ENCODE data around the gene DOK4. TPM values are rescaled to one million over a fixed set of nuclear protein-coding genes. Genes with fewer than 3 reads are reported as not detected.

DOK4 gene
- total and polyA plus RNA-seq, 5 donors: 12.2 to 19.4 (median 15.3) TPM

DNA sequence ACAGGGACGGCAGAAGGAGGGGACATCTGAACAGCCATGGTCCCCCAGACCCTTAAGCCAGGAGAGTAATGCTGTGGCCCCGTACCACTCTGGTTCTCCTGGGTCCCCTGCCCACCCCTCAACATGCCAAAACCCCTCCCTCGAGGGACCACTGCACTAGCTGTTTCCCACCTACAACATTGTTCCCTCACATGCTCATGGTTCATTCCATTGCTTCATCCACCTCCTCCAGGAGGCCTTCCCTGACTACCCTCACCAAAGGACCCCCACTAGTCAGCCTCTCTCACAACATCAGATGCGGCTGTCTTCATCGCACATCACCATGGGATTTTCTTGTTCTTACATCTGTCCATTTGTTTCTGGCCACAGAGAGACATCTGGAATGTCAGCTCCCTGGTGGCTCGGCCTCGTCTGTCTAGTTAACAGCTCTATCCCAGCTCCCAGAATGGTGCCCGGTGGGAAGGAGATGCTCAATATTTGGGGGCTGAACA is 1.7 kb downstream of the DOK4 start:
- peaks cover 5% of the 10 kb centered on the region for H3K4me1 ChIP-seq (ENCODE audit: control insufficient read depth, insufficient read depth, low read length)
- DNase-seq: peak in 1 of 3 donors; percentile 28
- no peaks in the 10 kb centered on the region for H3K27me3 ChIP-seq (ENCODE audit: control insufficient read depth, insufficient read depth)
- H3K9me3 ChIP-seq (ENCODE audit: control insufficient read depth, low read length): no peaks in the 10 kb centered on the region
- intact Hi-C loops (cut with DNase I): loop anchor here in 1 of 4 donors (5.0 kb wide), 1 partner anchor 33 kb away; no protein-coding TSS in a partner anchor
- no peak overlapping the region for H3K4me3 ChIP-seq (ENCODE audit: low read length)
- no peak overlapping the region for H3K27ac ChIP-seq (ENCODE audit: low read length)
- WGBS: 81% methylated on average over 8 of the region's 8 CpGs
- no peak for ATAC-seq

DNA sequence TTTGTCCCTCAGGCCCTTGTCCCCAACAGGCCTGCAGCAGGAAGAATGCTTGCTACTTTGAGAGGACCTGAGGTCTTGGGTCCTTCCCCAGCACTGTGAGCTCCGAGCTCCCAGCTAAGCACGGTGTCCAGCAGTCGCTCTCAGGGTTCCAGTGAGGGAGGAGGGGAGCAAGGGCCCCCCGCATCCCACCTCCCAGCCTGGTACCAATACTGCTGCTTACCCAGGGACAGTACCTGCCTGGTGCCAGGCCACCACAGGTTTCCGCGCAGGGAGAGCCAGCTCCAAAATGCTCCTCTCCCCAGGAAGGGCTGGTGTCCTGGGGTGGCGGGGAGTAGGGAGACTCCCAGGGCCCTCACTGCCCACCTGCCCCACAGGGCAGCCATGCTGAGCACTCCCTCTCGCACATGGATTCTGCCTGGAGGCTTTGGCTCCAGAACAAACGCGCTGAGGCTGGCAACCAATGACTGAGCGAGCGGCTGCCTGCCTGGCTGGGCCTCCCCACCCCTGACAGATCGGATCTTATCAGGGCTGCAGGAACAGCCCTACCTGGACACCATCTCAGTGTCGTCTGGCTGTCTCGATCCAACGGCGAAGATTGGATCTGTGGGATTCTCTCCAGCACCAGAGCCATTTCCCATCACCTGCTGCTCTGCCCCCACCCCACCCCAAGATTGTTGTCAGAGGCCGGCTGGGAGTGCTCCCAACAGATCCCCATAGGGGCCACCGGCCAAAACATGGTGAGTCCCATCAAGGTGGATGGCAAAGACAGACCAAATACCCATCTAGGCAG is 2.4 kb downstream of the DOK4 start:
- Histone ChIP-seq H3K27me3 (ENCODE audit: control insufficient read depth, insufficient read depth) (no peaks in the 10 kb centered on the region), H3K4me1 (ENCODE audit: control insufficient read depth, insufficient read depth, low read length) (peaks cover 7% of the 10 kb centered on the region), H3K4me3 (ENCODE audit: low read length) (no peak overlapping the region), H3K27ac (ENCODE audit: low read length) (no peak overlapping the region), H3K9me3 (ENCODE audit: control insufficient read depth, low read length) (no peaks in the 10 kb centered on the region)
- DNase-seq (peak in 1 of 3 donors; percentile 51), ATAC-seq (no peak)
- 67% methylated on average over 19 of the region's 19 CpGs for WGBS
- intact Hi-C loops (cut with DNase I): loop anchor here in 1 of 4 donors (5.0 kb wide), 1 partner anchor 33 kb away; no protein-coding TSS in a partner anchor

DNA sequence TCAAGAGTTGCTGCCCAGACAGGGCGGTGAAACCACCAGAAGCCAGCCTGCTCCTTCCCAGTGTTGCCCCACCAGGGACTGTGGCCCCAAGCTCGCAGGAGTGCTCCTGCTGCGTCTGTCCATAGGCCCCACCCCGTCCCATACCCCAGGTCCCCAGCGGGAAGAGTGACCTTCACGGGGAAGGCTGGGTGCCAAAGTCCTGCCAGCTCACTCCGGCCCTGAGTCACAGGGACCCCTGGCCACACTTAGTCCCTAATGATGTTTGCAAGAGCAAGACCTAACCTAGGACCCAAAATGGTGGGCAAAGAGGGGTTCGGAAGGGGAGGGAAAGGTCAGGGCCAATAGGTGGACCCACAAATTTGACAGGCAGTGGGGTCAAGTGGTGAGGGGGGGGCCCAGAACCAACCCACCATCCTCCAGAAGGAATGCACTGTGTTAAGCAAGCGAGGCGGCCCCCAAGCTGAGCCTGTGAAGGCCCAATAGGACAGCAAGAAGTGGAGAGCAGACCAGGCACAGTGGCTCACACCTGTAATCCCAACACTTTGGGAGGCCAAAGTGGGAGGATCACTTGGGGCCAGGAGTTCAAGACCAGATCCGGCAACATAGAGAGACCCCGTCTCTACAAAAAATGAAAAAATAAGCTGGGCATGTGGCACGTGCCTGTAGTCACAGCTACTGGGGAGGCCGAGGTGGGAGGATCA is 3.3 kb downstream of the DOK4 start:
- no peaks in the 10 kb centered on the region for H3K27me3 ChIP-seq (ENCODE audit: control insufficient read depth, insufficient read depth)
- peaks cover 16% of the 10 kb centered on the region for H3K4me1 ChIP-seq (ENCODE audit: control insufficient read depth, insufficient read depth, low read length)
- ATAC-seq (no peak), DNase-seq (peak in 1 of 3 donors; percentile 60)
- H3K4me3 ChIP-seq (ENCODE audit: low read length): no peak overlapping the region
- WGBS: 73% methylated on average over 14 of the region's 14 CpGs
- intact Hi-C loops (cut with DNase I): loop anchor here in 1 of 4 donors (5.0 kb wide), 1 partner anchor 34 kb away; no protein-coding TSS in a partner anchor
- H3K27ac ChIP-seq (ENCODE audit: low read length): no peak overlapping the region
- no peaks in the 10 kb centered on the region for H3K9me3 ChIP-seq (ENCODE audit: control insufficient read depth, low read length)

DNA sequence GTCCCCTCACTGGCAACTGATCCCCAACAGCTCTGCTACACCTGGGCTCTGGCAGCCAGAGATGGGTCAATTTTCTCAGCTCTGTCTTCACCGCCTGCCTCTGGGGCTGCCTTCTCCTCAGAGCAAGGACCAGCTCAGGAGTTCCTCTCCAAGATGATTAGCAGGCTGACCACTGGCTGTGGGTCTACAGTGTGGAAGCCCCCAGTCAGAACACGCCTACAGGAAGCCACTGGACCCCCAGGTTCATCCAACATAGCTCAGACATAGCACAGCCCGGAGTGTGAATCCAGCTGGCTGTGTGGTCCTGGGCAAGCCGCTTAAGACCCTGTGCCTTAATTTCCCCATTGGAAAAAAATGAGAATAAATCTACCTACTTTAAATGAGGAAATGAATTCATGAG is 4.9 kb downstream of the DOK4 start:
- H3K27me3 ChIP-seq (ENCODE audit: control insufficient read depth, insufficient read depth): no peaks in the 10 kb centered on the region
- H3K4me1 ChIP-seq (ENCODE audit: control insufficient read depth, insufficient read depth, low read length): peaks cover 17% of the 10 kb centered on the region
- no peak overlapping the region for H3K4me3 ChIP-seq (ENCODE audit: low read length)
- WGBS: 92% methylated on average over 4 of the region's 4 CpGs
- no peak overlapping the region for H3K27ac ChIP-seq (ENCODE audit: low read length)
- H3K9me3 ChIP-seq (ENCODE audit: control insufficient read depth, low read length): no peaks in the 10 kb centered on the region
- ATAC-seq (no peak), DNase-seq (peak in 1 of 3 donors; percentile 25)
- intact Hi-C loops (cut with DNase I): loop anchor here in 1 of 4 donors (5.0 kb wide), 1 partner anchor 36 kb away; no protein-coding TSS in a partner anchor

DNA sequence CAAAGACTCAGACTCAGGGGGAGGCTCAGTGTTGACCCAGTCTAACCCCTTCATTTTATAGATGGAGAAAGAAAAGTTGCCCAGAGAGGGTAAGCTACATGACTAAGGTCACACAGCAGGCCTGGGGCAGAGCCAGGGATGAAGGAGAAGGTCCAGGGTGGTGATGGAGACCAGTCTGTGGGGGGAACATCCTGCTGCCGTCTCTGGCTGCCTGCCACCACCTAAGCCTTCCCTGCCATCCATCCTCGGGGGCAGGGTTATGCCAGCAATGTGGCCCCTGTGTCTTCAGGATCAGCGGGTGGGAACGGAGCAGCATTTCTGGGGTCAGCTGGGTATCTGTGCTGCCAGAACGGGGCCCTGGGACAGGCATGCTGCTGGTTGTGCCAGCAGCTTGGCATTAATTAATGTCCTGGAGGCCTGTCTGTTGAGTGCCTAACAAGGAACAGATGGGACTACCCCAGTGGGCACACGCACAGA is 5.5 kb downstream of the DOK4 start:
- WGBS: 65% methylated on average over 6 of the region's 6 CpGs
- Histone ChIP-seq H3K4me1 (ENCODE audit: control insufficient read depth, insufficient read depth, low read length) (peaks cover 22% of the 10 kb centered on the region), H3K9me3 (ENCODE audit: control insufficient read depth, low read length) (no peaks in the 10 kb centered on the region), H3K4me3 (ENCODE audit: low read length) (no peak overlapping the region), H3K27me3 (ENCODE audit: control insufficient read depth, insufficient read depth) (no peaks in the 10 kb centered on the region), H3K27ac (ENCODE audit: low read length) (no peak overlapping the region)
- no peak for ATAC-seq
- intact Hi-C loops (cut with DNase I): loop anchor here in 1 of 4 donors (5.0 kb wide), 1 partner anchor 37 kb away; no protein-coding TSS in a partner anchor
- peak in 1 of 3 donors; percentile 59 for DNase-seq

DNA sequence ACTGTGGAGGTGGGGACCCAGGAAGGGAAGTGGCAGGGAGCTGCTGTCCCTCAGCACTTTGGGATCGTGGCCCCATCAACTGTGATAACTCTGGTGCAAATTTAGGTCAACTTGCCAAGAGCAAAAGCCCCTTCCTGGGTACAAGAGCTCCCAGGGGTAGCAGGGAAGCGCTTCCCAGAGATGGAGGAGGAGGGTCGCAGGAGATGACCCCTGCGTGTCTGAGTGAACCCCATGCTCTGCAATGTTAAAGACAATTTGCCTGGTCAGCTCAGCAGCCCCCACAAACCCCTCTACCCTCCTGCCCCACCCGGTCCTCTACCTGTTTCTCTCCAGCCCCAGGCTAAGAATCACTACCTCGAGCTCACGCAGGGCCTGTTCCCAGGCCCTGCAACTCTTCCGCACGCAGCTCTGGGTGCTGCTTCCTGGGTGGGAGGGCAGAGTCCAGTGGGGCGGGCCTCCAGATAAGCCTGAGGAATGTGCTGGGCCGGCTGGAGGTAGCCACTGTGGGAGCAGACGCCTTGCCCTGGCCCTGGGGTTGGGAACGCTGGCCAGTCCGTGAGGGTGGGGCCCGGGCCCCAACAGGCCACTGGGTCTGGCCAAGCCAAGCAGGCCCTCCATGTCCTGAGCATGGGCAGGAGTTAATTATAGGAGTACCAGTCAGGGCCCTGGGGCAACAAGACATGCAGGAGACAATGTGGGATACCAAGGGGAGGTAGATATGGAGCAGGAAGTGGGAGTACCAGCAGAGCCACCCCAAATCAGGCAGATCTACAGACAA is 6.1 kb downstream of the DOK4 start:
- 26% methylated on average over 15 of the region's 15 CpGs for WGBS
- H3K27ac ChIP-seq (ENCODE audit: low read length): no peak overlapping the region
- DNase-seq: peak; percentile 81 to 92 (median 91)
- peak; percentile 69 to 84 for ATAC-seq
- intact Hi-C loops (cut with DNase I): loop anchor here in 1 of 4 donors (5.0 kb wide), 1 partner anchor 37 kb away; no protein-coding TSS in a partner anchor
- peak overlapping the region; percentile 36 for H3K4me3 ChIP-seq (ENCODE audit: low read length)
- peaks cover 22% of the 10 kb centered on the region for H3K4me1 ChIP-seq (ENCODE audit: control insufficient read depth, insufficient read depth, low read length)
- H3K27me3 ChIP-seq (ENCODE audit: control insufficient read depth, insufficient read depth): no peaks in the 10 kb centered on the region
- H3K9me3 ChIP-seq (ENCODE audit: control insufficient read depth, low read length): no peaks in the 10 kb centered on the region

DNA sequence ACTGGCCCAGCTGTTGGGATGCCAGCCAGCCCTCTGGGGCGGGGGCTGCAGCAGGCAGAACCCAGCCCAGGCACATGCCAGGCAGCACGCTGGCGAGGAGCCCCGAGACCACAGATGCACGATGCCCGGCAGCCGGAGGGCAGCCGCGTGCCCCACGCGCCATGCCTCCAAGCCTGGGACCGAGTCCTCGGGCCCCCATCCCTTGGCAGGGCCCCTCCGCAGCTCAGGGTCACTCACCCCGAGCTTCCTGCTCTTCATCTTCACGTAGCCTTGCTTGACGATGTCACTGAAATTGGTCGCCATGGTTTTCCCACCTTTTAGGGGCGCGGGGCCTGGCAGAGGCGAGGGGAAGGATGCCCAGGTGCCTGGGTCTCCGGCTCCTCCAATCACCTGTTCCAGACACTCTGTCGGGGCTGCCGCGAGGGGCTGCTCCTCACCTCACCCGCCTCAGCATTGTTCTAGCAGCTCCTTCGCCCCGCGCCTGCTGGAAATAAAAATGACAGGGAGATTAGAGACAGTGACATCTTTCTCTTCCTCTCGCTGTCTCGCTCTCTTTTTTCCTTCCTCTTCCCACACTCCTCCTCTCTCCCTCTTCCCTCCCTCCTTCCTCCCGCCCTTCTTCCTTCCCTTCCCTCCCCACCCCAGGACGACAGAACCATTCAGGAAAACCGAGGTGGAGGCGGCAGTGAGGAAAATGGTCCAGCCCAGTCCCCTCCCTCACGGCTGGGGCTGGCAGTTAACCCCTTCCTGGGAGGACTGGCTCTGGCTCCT is 6.9 kb downstream of the DOK4 start:
- H3K27me3 ChIP-seq (ENCODE audit: control insufficient read depth, insufficient read depth): no peaks in the 10 kb centered on the region
- peak overlapping the region; percentile 36 for H3K4me3 ChIP-seq (ENCODE audit: low read length)
- ATAC-seq: peak; percentile 76 to 78
- H3K4me1 ChIP-seq (ENCODE audit: control insufficient read depth, insufficient read depth, low read length): peaks cover 22% of the 10 kb centered on the region
- WGBS: 10% methylated on average over 36 of the region's 36 CpGs
- DNase-seq: peak; percentile 63 to 82 (median 81)
- intact Hi-C loops (cut with DNase I): no loop called here
- H3K9me3 ChIP-seq (ENCODE audit: control insufficient read depth, low read length): no peaks in the 10 kb centered on the region
- H3K27ac ChIP-seq (ENCODE audit: low read length): no peak overlapping the region

DNA sequence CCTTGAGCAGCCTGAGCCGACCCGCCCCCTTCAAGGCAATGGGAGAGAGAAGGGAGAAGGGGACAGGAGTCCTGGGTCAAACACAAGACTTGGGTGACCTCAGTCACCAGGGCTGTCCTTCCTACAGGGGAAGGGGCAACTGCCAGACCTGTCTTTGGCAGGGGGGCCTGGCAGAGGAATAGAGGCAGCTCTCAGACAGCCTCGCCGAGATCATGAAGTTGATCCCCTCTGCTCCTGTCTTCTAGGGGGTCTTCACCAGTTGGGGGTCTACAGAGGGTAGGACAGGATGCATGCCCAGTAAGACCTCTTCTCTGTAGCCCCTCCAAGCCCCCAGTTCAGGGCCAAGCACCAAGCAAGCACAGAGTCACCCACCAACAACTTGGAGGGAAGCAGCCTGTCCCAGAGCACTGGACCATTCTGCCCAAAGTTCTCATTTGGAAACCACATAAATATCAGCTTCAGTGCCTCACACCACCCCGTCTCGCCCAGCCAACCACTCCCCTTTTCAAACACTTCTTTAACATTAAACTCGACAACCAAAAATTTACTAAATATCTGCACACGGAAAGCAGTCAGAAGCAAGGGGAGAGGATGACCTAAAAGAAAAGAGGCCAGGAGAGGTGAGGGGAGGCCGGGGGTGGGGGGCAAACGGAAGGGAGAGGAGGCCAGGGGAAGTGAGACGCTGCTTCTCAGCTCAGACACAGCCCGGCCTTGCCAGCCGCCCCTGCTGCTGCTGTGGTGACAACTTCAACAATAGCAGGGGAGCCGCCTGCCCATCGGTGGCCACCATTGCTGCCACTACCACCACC is 7.7 kb downstream of the DOK4 start:
- no peaks in the 10 kb centered on the region for H3K27me3 ChIP-seq (ENCODE audit: control insufficient read depth, insufficient read depth)
- no peak for ATAC-seq
- DNase-seq: peak in 2 of 3 donors; percentile 74
- H3K9me3 ChIP-seq (ENCODE audit: control insufficient read depth, low read length): no peaks in the 10 kb centered on the region
- peaks cover 22% of the 10 kb centered on the region for H3K4me1 ChIP-seq (ENCODE audit: control insufficient read depth, insufficient read depth, low read length)
- peak overlapping the region; percentile 36 for H3K4me3 ChIP-seq (ENCODE audit: low read length)
- WGBS: 38% methylated on average over 15 of the region's 15 CpGs
- H3K27ac ChIP-seq (ENCODE audit: low read length): no peak overlapping the region
- intact Hi-C loops (cut with DNase I): no loop called here

DNA sequence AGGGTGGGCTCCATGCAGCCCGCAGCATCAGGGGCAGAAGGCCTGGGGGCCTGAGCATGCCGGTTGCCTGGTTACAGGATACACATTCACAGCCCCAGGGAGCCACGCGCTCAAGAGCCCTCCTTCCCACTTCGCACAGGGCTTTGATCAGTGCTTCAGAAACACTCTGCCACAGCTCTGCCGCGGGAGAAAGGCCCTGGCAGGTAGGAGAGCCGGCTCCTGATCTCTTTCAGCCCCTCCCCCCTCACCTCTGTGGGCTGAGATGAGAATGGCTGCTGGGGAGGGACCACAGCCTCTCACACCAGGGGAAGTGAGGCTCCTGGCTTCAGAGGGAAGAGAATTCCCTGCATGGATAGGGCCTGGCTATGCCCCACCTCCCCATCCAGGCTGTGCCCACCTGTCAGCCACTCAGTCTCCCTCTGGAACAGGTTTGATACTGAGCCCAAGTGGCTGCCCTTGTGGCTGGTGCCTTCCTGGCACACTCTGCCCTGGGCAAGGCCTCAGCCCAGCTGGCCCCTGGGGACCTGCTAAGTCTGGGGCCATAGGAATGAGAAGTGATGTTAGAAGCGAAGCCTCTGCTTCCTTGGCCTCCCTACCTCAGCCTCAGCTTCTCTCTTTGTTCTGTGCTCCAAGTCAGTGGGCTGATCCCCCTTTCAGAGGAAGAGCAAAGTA is 8.6 kb downstream of the DOK4 start:
- DNase-seq (no peak), ATAC-seq (no peak)
- 67% methylated on average over 9 of the region's 9 CpGs for WGBS
- intact Hi-C loops (cut with DNase I): no loop called here
- H3K27me3 ChIP-seq (ENCODE audit: control insufficient read depth, insufficient read depth): no peaks in the 10 kb centered on the region
- H3K4me3 ChIP-seq (ENCODE audit: low read length): no peak overlapping the region
- H3K9me3 ChIP-seq (ENCODE audit: control insufficient read depth, low read length): no peaks in the 10 kb centered on the region
- H3K27ac ChIP-seq (ENCODE audit: low read length): no peak overlapping the region
- H3K4me1 ChIP-seq (ENCODE audit: control insufficient read depth, insufficient read depth, low read length): peaks cover 22% of the 10 kb centered on the region
